Natural killer cell (primary cell): ENCODE measurements around the gene DEFB123. TPM values are rescaled to one million over a fixed set of nuclear protein-coding genes. Genes with fewer than 3 reads are reported as not detected.

Experiments
- ATAC-seq, 3 donors: fragments of 150-1000 bp in 2 of 3; fragments of 200-7000 bp in 1 of 3; cut with Tn5 transposase; 1 replicate in 1 of 3; 2 replicates in 2 of 3; pipeline ENCODE4 v1.10.0; 2021; ENCODE audit warnings: mild to moderate bottlenecking in 2 of 3, moderate library complexity in 2 of 3
- DNase-seq, 2 donors: peaks; one replicate each; pipeline versions ENCODE4 v3.0.0 to v3.0.0-alpha.2; 2013 to 2021; ENCODE audit warnings: mixed read lengths in 1 of 2
- H3K27ac ChIP-seq: one replicate; pipeline ENCODE4 v1.5.1; 2013; ENCODE audit warnings: mild to moderate bottlenecking, low read length
- H3K27me3 ChIP-seq: one replicate; pipeline ENCODE4 v1.6.1; 2013; ENCODE audit warnings: low read length; ENCODE audit not compliant: control insufficient read depth, insufficient read depth
- H3K36me3 ChIP-seq: one replicate; pipeline ENCODE4 v1.6.1; 2013; ENCODE audit warnings: low read length; ENCODE audit not compliant: control insufficient read depth, insufficient read depth
- H3K4me1 ChIP-seq: one replicate; pipeline ENCODE4 v1.6.1; 2013; ENCODE audit warnings: low read length; ENCODE audit not compliant: control insufficient read depth, insufficient read depth
- H3K4me3 ChIP-seq: one replicate; pipeline ENCODE4 v1.5.1; 2013; ENCODE audit warnings: low read length
- H3K9me3 ChIP-seq: one replicate; pipeline ENCODE4 v1.6.1; 2013; ENCODE audit warnings: low read length; ENCODE audit not compliant: control insufficient read depth, insufficient read depth
- H3K27ac Mint-ChIP-seq, 2 donors: one replicate each; pipeline ENCODE4 v1.8.0; 2022; ENCODE audit warnings: mild to moderate bottlenecking in 2 of 2, mixed read lengths in 2 of 2, moderate library complexity in 1 of 2
- H3K27me3 Mint-ChIP-seq, 2 donors: one replicate each; pipeline ENCODE4 v1.8.0; 2022; ENCODE audit warnings: low read depth in 2 of 2, mixed read lengths in 2 of 2
- H3K36me3 Mint-ChIP-seq: one replicate; pipeline ENCODE4 v1.8.0; 2022; ENCODE audit warnings: mixed read lengths
- H3K4me1 Mint-ChIP-seq, 2 donors: one replicate each; pipeline ENCODE4 v1.8.0; 2022; ENCODE audit warnings: mixed read lengths in 2 of 2
- H3K4me3 Mint-ChIP-seq: one replicate; pipeline ENCODE4 v1.8.0; 2022; ENCODE audit warnings: mild to moderate bottlenecking, moderate library complexity, mixed read lengths
- H3K9me3 Mint-ChIP-seq, 2 donors: one replicate each; pipeline ENCODE4 v1.8.0; 2022; ENCODE audit warnings: mixed read lengths in 2 of 2
- CTCF ChIP-seq: fragments of 200-600 bp; IDR thresholded peaks from one replicate; pipeline ENCODE4 v1.8.0; 2022; ENCODE audit warnings: antibody characterized with exemption
- WGBS: methylation state at CpG from one replicate; pipeline ENCODE4 v1.1.7; 2013; ENCODE audit warnings: missing lambda C conversion rate; ENCODE audit not compliant: insufficient coverage; 5-methylcytosine and 5-hydroxymethylcytosine counted together
- intact Hi-C: fragments of 100-400 bp; cut with micrococcal nuclease; formaldehyde crosslinking; loops from one replicate; pipeline ENCODE4 v1.14.2; 2022
- total RNA-seq, 4 donors: library from RNA; stranded (reverse); fragments of 120-200 nt in 1 of 4; gene quantifications; one replicate each; pipeline versions ENCODE4 v1.2.3 to v1.2.4, GENCODE V29; 2013 to 2022

DEFB123 gene
- total RNA-seq, 3 donors from 2014 or later (not counting 1 experiment from before 2014, with no cell fraction given), result not detected

GRCh38 chr20:31489152-31489551 is 48.7 kb downstream of the DEFB123 start:
- H3K36me3 Mint-ChIP-seq, result no peaks in the 10 kb centered on the region
- peaks cover 23 to 25% of the 10 kb centered on the region in 2 donors for H3K27me3 Mint-ChIP-seq
- intact Hi-C loops, result no loop called here
- H3K4me1 Mint-ChIP-seq, result peaks cover 5 to 12% of the 10 kb centered on the region in 2 donors
- Histone ChIP-seq H3K27me3 (peaks cover 3% of the 10 kb centered on the region), H3K4me3 (no peak overlapping the region), H3K27ac (no peak overlapping the region), H3K4me1 (peaks cover 2% of the 10 kb centered on the region), H3K9me3 (no peaks in the 10 kb centered on the region), H3K36me3 (no peaks in the 10 kb centered on the region)
- no peak overlapping the region for H3K4me3 Mint-ChIP-seq
- DNase-seq (no peak), ATAC-seq (no peak)
- 96% methylated on average over 2 of the region's 3 CpGs for WGBS
- no peak overlapping the region for H3K27ac Mint-ChIP-seq
- H3K9me3 Mint-ChIP-seq, result no peaks in the 10 kb centered on the region
- TF ChIP-seq CTCF, result no peak

GRCh38 chr20:31490752-31491151 is 50.3 kb downstream of the DEFB123 start:
- H3K9me3 Mint-ChIP-seq, result no peaks in the 10 kb centered on the region
- H3K36me3 ChIP-seq, result no peaks in the 10 kb centered on the region
- no peaks in the 10 kb centered on the region for H3K4me1 ChIP-seq
- H3K27ac Mint-ChIP-seq, result no peak overlapping the region
- H3K27ac ChIP-seq, result no peak overlapping the region
- no peak overlapping the region for H3K4me3 Mint-ChIP-seq
- TF ChIP-seq CTCF, result no peak
- no peak for DNase-seq
- no peak overlapping the region for H3K4me3 ChIP-seq
- no peak for ATAC-seq
- peaks cover 15 to 29% of the 10 kb centered on the region in 2 donors for H3K27me3 Mint-ChIP-seq
- no peaks in the 10 kb centered on the region for H3K36me3 Mint-ChIP-seq
- intact Hi-C loops, result no loop called here
- 87% methylated on average over 3 of the region's 3 CpGs for WGBS
- no peaks in the 10 kb centered on the region for H3K9me3 ChIP-seq
- no peaks in the 10 kb centered on the region for H3K27me3 ChIP-seq
- peaks cover 5 to 7% of the 10 kb centered on the region in 2 donors for H3K4me1 Mint-ChIP-seq

GRCh38 chr20:31494131-31494530 is 53.7 kb downstream of the DEFB123 start:
- TF ChIP-seq CTCF, result no peak
- Histone ChIP-seq H3K27me3 (peaks cover 2% of the 10 kb centered on the region), H3K4me1 (no peaks in the 10 kb centered on the region), H3K36me3 (no peaks in the 10 kb centered on the region), H3K9me3 (no peaks in the 10 kb centered on the region), H3K27ac (no peak overlapping the region), H3K4me3 (no peak overlapping the region)
- Mint-ChIP-seq H3K36me3 (no peaks in the 10 kb centered on the region), H3K4me1 (no peaks in the 10 kb centered on the region), H3K9me3 (no peaks in the 10 kb centered on the region), H3K4me3 (no peak overlapping the region), H3K27ac (no peak overlapping the region), H3K27me3 (peaks cover 8 to 33% of the 10 kb centered on the region in 2 donors)
- 96% methylated on average over 2 of the region's 2 CpGs for WGBS
- intact Hi-C loops, result no loop called here
- DNase-seq (no peak), ATAC-seq (no peak)

- H3K27me3 Mint-ChIP-seq, result peaks cover 8 to 33% of the 10 kb centered on the region in 2 donors
- no peaks in the 10 kb centered on the region for H3K36me3 Mint-ChIP-seq
- Histone ChIP-seq H3K27me3 (peaks cover 2% of the 10 kb centered on the region), H3K4me3 (no peak overlapping the region), H3K36me3 (no peaks in the 10 kb centered on the region), H3K4me1 (no peaks in the 10 kb centered on the region), H3K27ac (no peak overlapping the region), H3K9me3 (no peaks in the 10 kb centered on the region)
- H3K27ac Mint-ChIP-seq, result no peak overlapping the region
- H3K9me3 Mint-ChIP-seq, result no peaks in the 10 kb centered on the region
- H3K4me1 Mint-ChIP-seq, result no peaks in the 10 kb centered on the region
- 73% methylated on average over 15 of the region's 15 CpGs for WGBS
- no peak overlapping the region for H3K4me3 Mint-ChIP-seq
- intact Hi-C loops, result no loop called here
- DNase-seq, result no peak
- no peak for ATAC-seq
- TF ChIP-seq CTCF, result no peak
These were observed 56.4 kb downstream of the DEFB123 start for GRCh38 chr20:31496761-31497295.
